Measurements from ENCODE around the gene OVCA2. TPM values are rescaled to one million over a fixed set of nuclear protein-coding genes. Genes with fewer than 3 reads are reported as not detected.
A peak's percentile ranks its signal among the peaks of the same experiment; 100 is the strongest.

OVCA2 gene
- 10 to 100 TPM; 34.9 to 40.1 TPM for total RNA-seq

DNA sequence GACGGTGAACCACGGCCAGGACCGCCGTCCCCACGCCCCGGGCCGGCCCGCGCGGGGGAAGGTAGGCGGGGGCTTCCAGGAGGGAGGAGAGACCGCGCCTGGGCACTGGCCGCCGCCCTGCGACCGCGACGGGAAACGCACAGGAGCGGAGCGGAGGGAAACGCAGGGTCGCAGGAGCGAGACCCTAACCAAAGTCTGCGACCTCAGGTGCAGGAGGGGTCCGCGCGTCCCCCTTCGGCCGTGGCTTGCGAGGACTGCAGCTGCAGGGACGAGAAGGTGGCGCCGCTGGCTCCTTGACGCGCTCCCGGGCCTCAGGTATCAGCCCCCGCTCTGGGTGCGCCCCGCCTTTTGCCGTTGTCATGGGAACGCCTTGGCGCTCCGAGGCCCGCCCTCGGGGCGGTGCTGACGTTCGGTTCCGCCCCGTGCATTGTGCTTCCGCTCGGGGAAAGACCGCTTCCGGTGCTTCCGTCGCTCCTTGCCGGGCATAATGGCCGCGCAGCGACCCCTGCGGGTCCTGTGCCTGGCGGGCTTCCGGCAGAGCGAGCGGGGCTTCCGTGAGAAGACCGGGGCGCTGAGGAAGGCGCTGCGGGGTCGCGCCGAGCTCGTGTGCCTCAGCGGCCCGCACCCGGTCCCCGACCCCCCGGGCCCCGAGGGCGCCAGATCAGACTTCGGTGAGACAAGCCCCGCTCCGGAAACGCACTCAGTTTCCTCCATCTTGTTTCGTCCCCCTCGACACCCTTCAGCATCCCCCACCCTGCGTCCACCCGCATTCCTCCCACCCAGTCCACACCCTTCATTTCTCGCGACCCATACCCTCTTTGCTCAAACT lies at the start of gene OVCA2:
OVCA2 (plus strand) TSS at position 462 of the 829 bp plus-strand sequence; CDS start at position 488, 26 bp downstream.
- H3K9me3 Mint-ChIP-seq (ENCODE audit: insufficient read depth), result no peaks in the 10 kb centered on the region
- H3K27me3 Mint-ChIP-seq (ENCODE audit: low read depth), result no peaks in the 10 kb centered on the region
- H3K4me1 Mint-ChIP-seq (ENCODE audit: low read depth), result peaks cover 24% of the 10 kb centered on the region
- peak within 1 kb of the TSS; percentile 92 for H3K27ac Mint-ChIP-seq
- ChIA-PET POLR2A (interaction anchor here (1.2 kb wide), 1 partner anchor 325 kb away, joined by 5 read pairs; no protein-coding TSS in a partner anchor), CTCF (interaction anchor here (0.7 to 1.1 kb wide), 2 partner anchors 133 to 311 kb away, joined by 3 read pairs; no protein-coding TSS in a partner anchor)
- peak; percentile 98 for DNase-seq
- peak; percentile 90 for ATAC-seq
- H3K36me3 Mint-ChIP-seq (ENCODE audit: low read depth), result peaks cover 28% of the 10 kb centered on the region
- H3K4me3 Mint-ChIP-seq, result peak within 1 kb of the TSS; percentile 81

DNA sequence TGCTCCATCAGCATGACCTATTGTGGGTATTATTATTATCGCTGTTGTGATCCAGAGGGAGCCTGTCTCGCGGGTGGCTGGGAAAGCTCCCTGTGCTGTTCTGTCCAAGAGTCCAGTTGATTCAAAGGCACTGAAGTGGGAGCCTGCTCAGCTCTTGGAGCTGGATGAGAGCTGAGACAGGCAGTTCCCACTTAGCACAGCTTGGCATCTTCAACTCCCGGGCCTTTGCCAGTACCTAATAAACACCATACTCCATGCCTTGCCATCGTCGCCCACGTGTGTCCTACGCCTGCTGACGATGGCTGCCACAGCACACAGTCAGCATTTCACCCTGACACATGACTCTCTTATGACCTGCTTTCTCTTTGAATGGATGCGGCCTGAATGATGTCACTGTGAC lies 49.3 kb upstream of the OVCA2 start:
- ChIA-PET POLR2A (no interaction called here), CTCF (no interaction called here)
- peaks cover 32% of the 10 kb centered on the region for H3K27me3 Mint-ChIP-seq (ENCODE audit: low read depth)
- DNase-seq (no peak), ATAC-seq (no peak)
- no peak overlapping the region for H3K4me3 Mint-ChIP-seq
- no peaks in the 10 kb centered on the region for H3K36me3 Mint-ChIP-seq (ENCODE audit: low read depth)
- no peaks in the 10 kb centered on the region for H3K4me1 Mint-ChIP-seq (ENCODE audit: low read depth)
- H3K9me3 Mint-ChIP-seq (ENCODE audit: insufficient read depth), result no peaks in the 10 kb centered on the region
- no peak overlapping the region for H3K27ac Mint-ChIP-seq

DNA sequence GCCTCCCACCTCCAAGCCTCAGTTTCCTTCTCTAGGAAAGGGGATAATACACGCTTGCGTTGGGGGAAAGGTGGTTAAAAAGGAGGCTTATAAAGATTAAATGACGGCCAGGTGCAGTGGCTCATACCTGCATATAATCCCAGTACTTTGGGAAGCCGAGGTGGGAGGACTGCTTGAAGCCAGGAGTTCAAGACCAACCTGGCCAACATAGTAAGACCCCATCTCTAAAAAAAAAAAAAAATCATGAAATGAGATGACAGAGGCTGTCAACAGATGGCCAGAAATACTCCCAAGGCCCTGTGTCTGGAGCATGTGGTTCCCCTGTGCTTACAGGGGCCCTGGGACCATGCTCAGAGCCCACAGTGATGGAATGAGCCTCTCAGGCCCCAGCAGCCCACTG lies 47.1 kb upstream of the OVCA2 start:
- Mint-ChIP-seq H3K4me3 (no peak overlapping the region), H3K9me3 (ENCODE audit: insufficient read depth) (no peaks in the 10 kb centered on the region), H3K36me3 (ENCODE audit: low read depth) (no peaks in the 10 kb centered on the region), H3K4me1 (ENCODE audit: low read depth) (peaks cover 3% of the 10 kb centered on the region), H3K27ac (no peak overlapping the region), H3K27me3 (ENCODE audit: low read depth) (peaks cover 36% of the 10 kb centered on the region)
- ChIA-PET CTCF (no interaction called here), POLR2A (no interaction called here)
- no peak for DNase-seq
- no peak for ATAC-seq

DNA sequence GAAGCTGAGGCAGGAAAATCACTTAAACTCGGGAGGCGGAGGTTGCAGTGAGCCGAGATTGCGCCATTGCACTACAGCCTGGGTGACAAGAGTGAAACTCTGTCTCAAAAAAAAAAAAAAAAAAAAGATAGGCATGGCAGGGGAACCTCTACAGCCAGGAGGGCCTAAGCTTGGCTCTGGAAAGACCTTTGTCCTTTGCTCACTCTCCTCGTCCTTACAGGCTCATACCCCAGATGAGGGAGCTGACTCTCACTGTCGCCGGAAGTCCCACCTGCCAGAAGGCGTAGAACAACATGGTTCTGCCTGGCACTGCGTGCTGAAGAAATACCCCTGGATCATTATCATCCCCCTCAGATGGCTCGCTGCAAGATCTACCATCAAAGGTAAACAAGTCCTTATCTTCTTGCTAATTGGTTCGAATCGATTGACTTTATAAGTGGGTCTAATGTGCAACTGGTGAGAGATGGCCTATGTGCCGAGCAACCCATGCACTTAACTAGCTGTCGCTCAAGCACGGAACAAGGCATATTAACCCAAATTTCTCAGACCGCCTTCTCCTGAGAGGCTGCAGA lies 46.4 kb upstream of the OVCA2 start:
- ChIA-PET CTCF (no interaction called here), POLR2A (no interaction called here)
- Mint-ChIP-seq H3K9me3 (ENCODE audit: insufficient read depth) (no peaks in the 10 kb centered on the region), H3K36me3 (ENCODE audit: low read depth) (no peaks in the 10 kb centered on the region), H3K27ac (no peak overlapping the region), H3K4me3 (no peak overlapping the region), H3K27me3 (ENCODE audit: low read depth) (peaks cover 37% of the 10 kb centered on the region), H3K4me1 (ENCODE audit: low read depth) (peaks cover 3% of the 10 kb centered on the region)
- DNase-seq (no peak), ATAC-seq (no peak)

DNA sequence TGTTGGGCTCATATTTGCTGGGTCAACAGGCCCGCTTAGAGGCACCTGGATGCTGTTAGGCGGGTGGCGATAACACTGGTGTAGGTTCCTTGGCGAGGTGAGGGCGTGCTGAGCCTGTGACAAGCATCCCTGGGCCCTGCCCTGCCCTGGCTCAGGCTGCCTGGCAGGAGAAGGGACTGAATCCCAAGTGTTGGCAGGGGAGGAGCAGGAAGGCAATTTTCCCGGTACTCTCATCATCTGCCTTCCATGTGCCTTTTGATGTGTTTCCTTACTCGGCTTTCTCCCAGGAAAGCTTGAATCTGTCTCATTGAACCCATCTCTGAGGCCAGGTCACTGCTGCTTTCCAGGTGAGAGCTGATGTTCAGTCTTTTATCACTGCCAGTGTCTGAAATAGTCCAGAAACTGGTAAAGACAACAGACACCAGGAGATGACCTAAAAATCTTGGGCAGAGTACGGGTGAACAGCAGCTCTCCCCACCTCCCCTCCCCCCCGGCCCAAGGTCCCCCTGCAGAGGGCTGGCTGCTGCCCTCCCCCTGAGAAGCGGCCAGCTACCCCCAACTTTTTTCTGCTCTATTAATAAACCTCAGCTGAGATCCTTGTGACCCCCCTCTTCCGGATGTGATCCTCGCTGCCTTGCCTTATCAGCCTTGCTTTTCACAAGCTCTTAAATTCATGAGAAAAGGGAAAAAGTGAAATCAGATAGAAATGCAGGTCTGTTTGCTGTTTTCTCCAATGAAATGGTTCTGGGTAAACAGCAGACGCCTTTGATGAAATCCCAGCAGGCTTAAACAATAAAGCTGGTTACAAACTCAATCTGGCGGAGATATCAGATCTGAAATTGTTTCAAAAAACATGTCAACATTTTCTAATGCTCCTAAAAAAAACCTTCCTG lies 45.7 kb upstream of the OVCA2 start:
- CTCF ChIA-PET, result no interaction called here
- Mint-ChIP-seq H3K4me3 (no peak overlapping the region), H3K9me3 (ENCODE audit: insufficient read depth) (no peaks in the 10 kb centered on the region), H3K4me1 (ENCODE audit: low read depth) (peaks cover 3% of the 10 kb centered on the region), H3K27me3 (ENCODE audit: low read depth) (peaks cover 33% of the 10 kb centered on the region), H3K27ac (no peak overlapping the region), H3K36me3 (ENCODE audit: low read depth) (no peaks in the 10 kb centered on the region)
- DNase-seq (no peak), ATAC-seq (no peak)
- POLR2A ChIA-PET, result no interaction called here

DNA sequence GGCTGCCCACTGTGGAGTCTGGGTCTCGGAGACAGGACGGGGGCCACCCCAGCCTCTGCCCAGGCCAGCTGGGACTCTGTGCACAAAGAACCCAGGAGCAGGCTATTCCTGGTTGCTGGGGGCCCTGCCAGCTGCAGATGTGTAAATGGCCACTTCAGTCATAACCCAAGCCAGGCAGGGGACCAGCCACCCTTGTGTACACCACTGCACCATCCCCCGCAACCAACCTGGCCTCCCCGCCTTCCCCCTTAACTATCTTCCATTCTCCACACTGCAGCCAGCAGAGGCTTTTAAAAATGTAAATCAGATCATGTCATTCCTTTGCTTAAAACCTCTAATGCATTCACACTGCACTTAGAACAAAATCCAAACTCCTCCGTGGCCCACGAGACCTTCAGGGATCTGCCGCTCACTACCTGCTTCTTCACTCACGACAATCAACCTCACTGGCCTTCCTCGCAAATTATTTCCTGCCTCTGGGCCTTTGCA lies 45.0 kb upstream of the OVCA2 start:
- Mint-ChIP-seq H3K4me3 (no peak overlapping the region), H3K27ac (no peak overlapping the region), H3K9me3 (ENCODE audit: insufficient read depth) (no peaks in the 10 kb centered on the region), H3K27me3 (ENCODE audit: low read depth) (peaks cover 33% of the 10 kb centered on the region), H3K36me3 (ENCODE audit: low read depth) (no peaks in the 10 kb centered on the region), H3K4me1 (ENCODE audit: low read depth) (peaks cover 3% of the 10 kb centered on the region)
- CTCF ChIA-PET, result no interaction called here
- ATAC-seq (no peak), DNase-seq (no peak)
- POLR2A ChIA-PET, result no interaction called here

DNA sequence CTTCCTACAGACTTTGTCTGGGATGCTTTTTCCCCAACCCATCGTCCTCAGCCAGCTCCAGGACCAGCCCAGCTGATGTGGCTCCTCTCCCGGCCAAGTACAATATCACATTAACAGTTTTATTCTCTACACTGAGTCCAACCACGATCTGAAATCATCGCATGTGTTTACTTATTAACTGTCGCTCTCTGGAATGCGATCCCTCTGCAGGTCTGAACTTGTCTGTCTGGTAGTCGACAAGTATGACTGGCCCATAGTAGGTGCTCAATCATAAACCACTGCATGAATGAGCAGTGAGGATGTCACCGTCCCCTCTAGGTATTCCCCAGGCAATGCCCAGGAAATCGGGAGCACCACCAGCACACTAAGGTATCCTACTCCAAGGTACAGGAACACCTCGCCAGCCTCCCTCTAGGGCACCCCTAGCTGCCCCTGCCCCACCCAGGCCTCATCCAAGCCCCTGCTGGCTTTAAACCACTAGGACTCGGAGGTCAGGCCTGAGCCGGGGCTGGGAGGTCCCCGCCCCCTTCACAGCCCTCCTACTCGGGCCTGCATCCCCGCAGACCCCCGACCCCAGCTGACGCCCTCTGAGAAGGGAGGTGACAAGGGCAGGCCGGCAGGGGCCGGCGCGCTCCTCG lies 44.4 kb upstream of the OVCA2 start:
- H3K27ac Mint-ChIP-seq, result no peak overlapping the region
- ATAC-seq, result no peak
- POLR2A ChIA-PET, result no interaction called here
- DNase-seq, result no peak
- no peak overlapping the region for H3K4me3 Mint-ChIP-seq
- peaks cover 33% of the 10 kb centered on the region for H3K27me3 Mint-ChIP-seq (ENCODE audit: low read depth)
- peaks cover 3% of the 10 kb centered on the region for H3K4me1 Mint-ChIP-seq (ENCODE audit: low read depth)
- no peaks in the 10 kb centered on the region for H3K36me3 Mint-ChIP-seq (ENCODE audit: low read depth)
- no peaks in the 10 kb centered on the region for H3K9me3 Mint-ChIP-seq (ENCODE audit: insufficient read depth)
- CTCF ChIA-PET, result no interaction called here

DNA sequence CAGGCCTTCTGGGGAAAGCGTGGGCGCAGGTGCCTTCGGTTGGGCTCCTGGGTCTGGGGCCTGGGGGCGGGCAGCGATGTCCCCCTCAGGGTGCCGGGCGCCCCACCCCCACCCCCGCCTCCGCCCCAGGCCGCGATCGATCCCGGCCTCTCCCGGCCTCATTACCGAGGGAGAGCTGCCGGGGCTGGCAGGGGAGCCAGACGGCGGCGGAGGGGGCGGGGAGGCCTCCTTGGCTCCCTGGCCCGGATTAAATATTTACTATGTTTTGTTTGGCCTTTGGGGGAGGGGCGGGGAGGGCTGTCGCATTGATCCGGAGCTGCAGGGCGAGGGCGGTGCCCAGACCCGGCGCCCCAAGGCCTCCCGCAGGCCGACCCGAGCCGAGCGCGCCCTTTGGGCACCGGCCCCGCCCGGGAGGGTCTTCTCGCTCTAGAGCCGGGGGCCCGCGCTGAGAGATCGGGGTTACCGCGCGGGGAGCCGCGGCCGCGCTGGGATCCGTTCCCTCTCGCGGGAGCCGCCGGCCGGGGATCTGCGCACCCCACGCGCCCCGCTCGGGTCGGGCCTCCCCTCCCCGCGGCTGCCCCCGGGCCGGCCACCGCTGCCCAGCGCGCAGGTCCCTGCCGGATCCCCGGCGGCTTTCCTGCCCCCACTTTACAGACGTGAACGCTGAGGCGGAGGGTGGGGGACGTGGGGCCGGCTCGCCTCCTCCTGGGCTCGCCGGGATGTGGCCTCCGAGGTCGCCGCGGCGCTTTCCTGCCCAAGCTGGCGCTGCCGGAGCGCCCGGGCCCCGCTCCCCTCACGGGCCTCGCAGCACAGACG lies 43.7 kb upstream of the OVCA2 start:
- ChIA-PET CTCF (no interaction called here), POLR2A (no interaction called here)
- DNase-seq, result peak; percentile 29
- Mint-ChIP-seq H3K4me3 (no peak overlapping the region), H3K27ac (no peak overlapping the region), H3K4me1 (ENCODE audit: low read depth) (peaks cover 3% of the 10 kb centered on the region), H3K36me3 (ENCODE audit: low read depth) (no peaks in the 10 kb centered on the region), H3K27me3 (ENCODE audit: low read depth) (peaks cover 33% of the 10 kb centered on the region), H3K9me3 (ENCODE audit: insufficient read depth) (no peaks in the 10 kb centered on the region)
- ATAC-seq, result peak; percentile 59

DNA sequence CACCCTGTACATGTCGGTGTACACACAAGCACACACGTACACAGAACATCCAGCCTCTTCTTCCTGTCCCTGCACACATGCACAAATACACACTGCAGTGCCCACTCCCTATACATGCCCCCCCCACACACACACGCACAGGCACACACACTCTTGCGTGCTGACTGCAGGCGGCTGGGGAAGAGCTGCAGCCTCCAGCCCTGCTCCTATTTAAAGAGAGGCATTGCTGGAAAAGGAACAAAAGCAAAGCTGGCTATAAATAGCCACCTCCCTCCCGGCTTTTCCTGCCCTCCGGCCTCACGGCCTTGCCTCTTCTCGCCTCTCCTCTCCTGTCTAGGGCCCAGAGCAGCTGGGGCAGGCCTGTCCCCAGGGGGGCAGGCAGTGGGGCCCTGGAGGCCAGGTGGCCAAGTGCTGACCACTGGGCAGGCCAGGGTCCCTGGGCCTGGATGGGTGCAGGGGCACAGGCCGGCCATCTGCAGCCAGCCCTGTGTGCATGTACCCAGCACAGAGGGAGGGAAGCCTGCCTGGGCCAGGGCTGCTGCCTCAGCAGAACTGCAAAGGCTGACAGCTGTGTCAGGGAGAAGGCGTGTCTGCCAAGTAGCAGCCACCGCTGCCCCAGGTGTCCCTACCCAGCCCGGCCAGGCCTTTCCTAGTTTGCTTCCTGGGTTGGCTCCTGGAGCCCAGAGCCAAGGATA lies 42.1 kb upstream of the OVCA2 start:
- CTCF ChIA-PET, result no interaction called here
- Mint-ChIP-seq H3K4me1 (ENCODE audit: low read depth) (peaks cover 3% of the 10 kb centered on the region), H3K27me3 (ENCODE audit: low read depth) (peaks cover 31% of the 10 kb centered on the region), H3K36me3 (ENCODE audit: low read depth) (no peaks in the 10 kb centered on the region), H3K4me3 (no peak overlapping the region), H3K27ac (no peak overlapping the region), H3K9me3 (ENCODE audit: insufficient read depth) (no peaks in the 10 kb centered on the region)
- ATAC-seq, result no peak
- POLR2A ChIA-PET, result no interaction called here
- DNase-seq, result no peak

DNA sequence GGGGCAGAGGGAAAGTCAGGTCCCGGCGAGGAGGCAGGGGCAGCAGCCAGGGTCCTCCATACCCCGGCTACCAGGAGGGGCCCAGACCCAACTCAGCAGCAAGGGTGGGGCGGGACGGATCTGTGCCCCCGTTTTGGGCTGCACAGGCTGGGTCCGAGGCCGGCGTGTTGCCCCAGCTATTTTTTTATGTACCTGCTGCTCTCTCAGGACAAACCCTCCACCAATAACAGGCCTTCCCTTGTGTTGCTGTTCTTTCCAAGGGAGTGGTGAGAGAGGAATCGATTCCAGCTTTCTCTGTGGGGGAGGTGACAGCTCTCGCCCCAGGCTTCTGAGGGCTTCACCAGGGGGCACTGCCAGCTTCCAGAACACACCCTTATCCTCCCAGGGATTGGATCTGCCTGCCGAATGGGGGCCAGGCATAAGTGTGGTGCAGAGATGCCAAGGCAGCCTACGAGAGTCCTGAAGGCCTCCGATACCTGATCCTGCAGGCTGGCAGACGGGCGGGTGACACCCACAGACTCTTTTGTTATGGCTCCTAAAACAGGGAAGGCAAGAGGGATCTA lies 39.0 kb upstream of the OVCA2 start:
- POLR2A ChIA-PET, result no interaction called here
- H3K27ac Mint-ChIP-seq, result no peak overlapping the region
- no peak for ATAC-seq
- DNase-seq, result no peak
- H3K9me3 Mint-ChIP-seq (ENCODE audit: insufficient read depth), result no peaks in the 10 kb centered on the region
- H3K4me1 Mint-ChIP-seq (ENCODE audit: low read depth), result peaks cover 3% of the 10 kb centered on the region
- peaks cover 10% of the 10 kb centered on the region for H3K27me3 Mint-ChIP-seq (ENCODE audit: low read depth)
- H3K4me3 Mint-ChIP-seq, result no peak overlapping the region
- CTCF ChIA-PET, result no interaction called here
- H3K36me3 Mint-ChIP-seq (ENCODE audit: low read depth), result no peaks in the 10 kb centered on the region

Measured in activated CD8-positive, alpha-beta T cell treated with anti-CD3 and anti-CD28 coated beads, Interleukin-2, amount 10 ng/mL, durations not matched to agents 7 days and 5 days (primary cell).